Measurements from ENCODE around the gene MED13L. TPM values are rescaled to one million over a fixed set of nuclear protein-coding genes. Genes with fewer than 3 reads are reported as not detected.

Gene MED13L
- total RNA-seq, 2 donors from 2014 or later = 121 to 142 TPM

DNA sequence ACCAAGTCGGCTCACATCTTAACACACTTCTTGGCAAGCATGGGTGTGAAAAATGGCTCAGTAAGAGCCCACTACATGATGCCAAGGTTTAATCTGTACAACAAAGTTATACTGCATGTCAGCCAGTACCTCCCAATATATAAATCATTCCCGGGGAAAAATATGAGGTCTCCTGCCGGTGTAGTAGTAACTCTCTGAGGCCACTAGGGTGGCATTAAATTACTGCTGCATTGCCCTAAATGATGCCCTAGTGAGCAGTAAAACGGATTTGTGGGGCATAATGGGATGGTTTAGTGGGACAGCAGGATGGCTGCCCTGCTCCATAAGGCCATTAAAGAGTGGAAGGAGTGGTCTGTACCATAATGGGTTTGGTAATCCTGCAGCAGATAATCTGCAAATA lies 267.7 kb downstream of the MED13L start:
- Mint-ChIP-seq H3K4me1 (ENCODE audit: low read depth in 2 of 2) (peaks cover 7 to 12% of the 10 kb centered on the region in 2 donors), H3K27me3 (no peaks in the 10 kb centered on the region), H3K4me3 (no peak overlapping the region), H3K36me3 (peaks cover 26% of the 10 kb centered on the region), H3K9me3 (no peaks in the 10 kb centered on the region), H3K27ac (no peak overlapping the region)
- DNase-seq (ENCODE audit: low spot score) (no peak), ATAC-seq (no peak)

DNA sequence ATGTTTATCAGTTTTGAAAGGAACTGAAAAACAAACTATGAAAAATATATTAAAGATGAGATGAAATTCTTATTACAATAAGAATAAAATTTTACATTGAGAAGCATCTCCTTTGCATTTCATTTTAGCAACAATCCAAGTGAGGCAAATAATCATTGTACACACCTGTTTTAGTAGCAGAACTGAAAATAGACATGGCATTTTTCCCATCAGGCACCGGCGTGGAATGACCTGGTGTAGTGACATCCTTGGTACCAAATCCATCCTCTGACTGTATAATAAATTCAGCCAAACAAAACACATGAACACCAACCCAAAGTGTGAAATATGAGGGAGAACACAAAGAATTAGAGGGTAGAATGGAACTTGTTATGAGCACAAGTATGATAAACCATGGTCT lies 271.4 kb downstream of the MED13L start:
- ATAC-seq (no peak), DNase-seq (ENCODE audit: low spot score) (no peak)
- Mint-ChIP-seq H3K27ac (no peak overlapping the region), H3K27me3 (no peaks in the 10 kb centered on the region), H3K4me1 (ENCODE audit: low read depth in 2 of 2) (peaks cover 7 to 12% of the 10 kb centered on the region in 2 donors), H3K4me3 (no peak overlapping the region), H3K36me3 (peaks cover 10% of the 10 kb centered on the region), H3K9me3 (no peaks in the 10 kb centered on the region)

DNA sequence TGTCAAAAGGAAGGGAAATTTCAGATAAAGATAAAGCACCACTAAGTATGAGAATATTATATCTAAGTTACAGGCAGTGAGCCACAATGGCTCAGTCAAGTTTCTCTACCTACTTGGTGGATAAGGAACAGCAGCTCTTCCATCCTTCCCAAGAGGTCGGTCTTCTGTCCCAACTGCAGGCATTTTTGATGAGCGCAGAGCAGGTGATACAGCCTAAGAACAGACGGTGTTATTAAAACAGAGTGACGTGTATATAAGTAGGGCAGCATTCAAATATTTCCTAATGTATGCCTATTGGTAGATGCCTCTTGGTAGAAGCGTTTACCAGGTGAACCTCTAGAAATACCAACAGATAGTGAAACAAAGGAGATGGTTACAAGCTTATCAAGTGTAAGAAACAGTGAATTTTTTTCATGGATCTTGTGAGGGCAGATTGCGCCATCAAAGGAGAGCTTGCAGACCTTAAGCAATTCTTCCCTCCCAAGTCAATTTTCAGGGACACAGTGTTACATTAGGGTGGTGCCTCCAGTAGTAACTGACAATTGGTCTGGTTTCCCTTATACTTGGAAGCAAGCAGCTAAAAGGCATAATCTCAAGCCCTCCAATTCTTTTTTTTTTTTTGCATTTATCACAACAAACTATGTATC lies 274.5 kb downstream of the MED13L start:
- peaks cover 7 to 13% of the 10 kb centered on the region in 2 donors for H3K4me1 Mint-ChIP-seq (ENCODE audit: low read depth in 2 of 2)
- no peak overlapping the region for H3K4me3 Mint-ChIP-seq
- DNase-seq (ENCODE audit: low spot score) (no peak), ATAC-seq (no peak)
- peaks cover 4% of the 10 kb centered on the region for H3K36me3 Mint-ChIP-seq
- H3K27ac Mint-ChIP-seq = peak overlapping the region in 1 of 2 donors; percentile 28
- no peaks in the 10 kb centered on the region for H3K27me3 Mint-ChIP-seq
- H3K9me3 Mint-ChIP-seq = no peaks in the 10 kb centered on the region

DNA sequence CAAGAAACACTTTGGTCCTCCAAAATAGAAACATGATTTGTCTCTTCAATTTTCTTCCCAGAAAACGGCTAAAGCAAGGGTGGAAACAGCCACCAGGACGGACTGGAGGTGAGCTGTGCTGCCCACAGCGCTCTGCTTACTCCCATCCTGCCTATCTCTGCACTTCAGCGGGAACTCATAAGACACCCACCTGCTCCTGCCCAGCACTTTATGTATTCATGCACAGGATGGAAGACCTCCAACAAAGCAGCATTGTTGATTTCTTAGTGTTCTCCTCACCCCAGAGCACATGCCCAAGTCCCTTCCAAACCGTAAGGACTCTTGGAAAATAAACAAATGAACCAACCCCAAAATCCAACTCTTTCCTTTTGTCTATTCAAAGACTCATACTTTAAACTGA lies 277.2 kb downstream of the MED13L start:
- no peak overlapping the region for H3K4me3 Mint-ChIP-seq
- H3K9me3 Mint-ChIP-seq = no peaks in the 10 kb centered on the region
- H3K27me3 Mint-ChIP-seq = no peaks in the 10 kb centered on the region
- DNase-seq (ENCODE audit: low spot score) = no peak
- no peak for ATAC-seq
- no peak overlapping the region for H3K27ac Mint-ChIP-seq
- peaks cover 4% of the 10 kb centered on the region for H3K36me3 Mint-ChIP-seq
- H3K4me1 Mint-ChIP-seq (ENCODE audit: low read depth in 2 of 2) = peaks cover 7 to 13% of the 10 kb centered on the region in 2 donors

DNA sequence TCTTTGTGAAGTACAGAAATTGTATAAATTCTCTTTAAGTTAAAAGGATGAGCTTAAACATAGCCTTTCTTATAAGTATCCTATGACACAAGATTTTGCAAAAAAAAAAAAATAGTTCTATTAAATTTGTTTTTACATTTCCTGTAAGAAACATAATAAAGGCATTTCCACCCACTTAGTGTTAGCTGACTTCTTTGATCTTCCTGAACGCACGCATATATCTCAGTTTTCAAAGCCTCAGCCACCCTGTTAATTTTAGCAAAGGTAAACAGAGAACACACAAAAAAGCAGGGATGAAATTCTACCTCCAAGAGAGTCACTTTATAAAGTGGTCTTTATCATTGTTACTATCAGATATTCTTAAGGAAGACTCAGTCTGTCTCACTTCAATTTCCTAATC lies 277.9 kb downstream of the MED13L start:
- Mint-ChIP-seq H3K27me3 (no peaks in the 10 kb centered on the region), H3K4me3 (no peak overlapping the region), H3K36me3 (peaks cover 4% of the 10 kb centered on the region), H3K9me3 (no peaks in the 10 kb centered on the region), H3K27ac (no peak overlapping the region), H3K4me1 (ENCODE audit: low read depth in 2 of 2) (peaks cover 7 to 13% of the 10 kb centered on the region in 2 donors)
- no peak for DNase-seq (ENCODE audit: low spot score)
- no peak for ATAC-seq

DNA sequence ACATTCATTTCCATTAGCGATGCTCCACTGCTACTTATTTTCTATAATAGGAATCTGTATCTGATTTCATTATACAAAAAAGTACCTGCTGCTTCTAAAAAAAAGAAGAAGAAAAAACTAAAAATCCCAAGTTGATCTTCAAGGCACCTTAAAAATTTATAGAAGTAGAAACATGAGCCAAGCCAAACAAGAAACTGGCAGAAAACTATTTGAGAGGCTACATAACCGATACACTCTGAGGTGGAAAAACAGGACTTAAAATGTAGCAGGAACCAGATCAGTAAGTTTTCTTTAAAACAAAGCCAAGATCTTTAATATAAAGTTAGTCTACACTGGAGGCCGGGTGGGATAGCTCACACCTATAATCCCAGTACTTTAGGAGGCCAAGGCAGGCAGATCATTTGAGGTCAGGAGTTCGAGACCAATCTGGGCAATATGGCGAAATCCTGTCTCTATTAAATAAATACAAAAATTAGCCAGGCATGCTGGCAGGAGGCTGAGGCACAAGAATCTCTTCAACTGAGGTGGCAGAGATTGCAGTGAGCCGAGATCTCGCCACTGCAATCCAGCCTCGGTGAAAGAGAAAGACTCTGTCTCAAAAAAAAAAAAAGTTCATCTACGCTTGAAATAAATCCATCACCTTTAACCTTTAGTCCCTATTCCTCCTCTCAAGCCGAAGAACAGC lies 278.6 kb downstream of the MED13L start:
- no peaks in the 10 kb centered on the region for H3K9me3 Mint-ChIP-seq
- DNase-seq (ENCODE audit: low spot score) (no peak), ATAC-seq (no peak)
- H3K27ac Mint-ChIP-seq = peak overlapping the region in 1 of 2 donors; percentile 66
- H3K4me1 Mint-ChIP-seq (ENCODE audit: low read depth in 2 of 2) = peaks cover under 1 to 8% of the 10 kb centered on the region in 2 donors
- peaks cover 4% of the 10 kb centered on the region for H3K36me3 Mint-ChIP-seq
- no peak overlapping the region for H3K4me3 Mint-ChIP-seq
- no peaks in the 10 kb centered on the region for H3K27me3 Mint-ChIP-seq

DNA sequence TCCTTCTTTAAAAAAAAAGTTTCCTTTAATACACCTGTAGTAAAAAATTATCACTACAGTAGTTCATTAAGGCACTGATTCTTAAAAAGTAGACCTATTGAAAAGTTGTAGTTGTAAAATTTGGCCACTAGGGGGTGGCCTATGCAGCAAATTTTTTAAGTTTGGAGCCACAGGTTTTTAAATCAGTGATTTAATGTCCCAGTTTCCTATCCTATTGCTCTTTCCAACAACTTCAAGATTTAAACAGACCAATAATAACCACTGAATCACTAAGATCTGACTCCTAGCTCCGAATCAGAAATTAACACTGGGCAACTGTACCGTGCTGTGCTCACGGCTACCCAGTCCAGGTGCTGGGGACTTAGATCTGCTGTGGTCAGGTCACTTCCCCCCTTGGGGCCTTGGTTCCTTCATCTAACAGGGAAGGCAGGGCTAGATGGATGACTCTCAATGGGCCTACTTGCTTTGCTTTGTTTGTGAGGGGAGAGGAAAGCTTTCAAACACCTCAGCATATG lies 279.3 kb downstream of the MED13L start:
- Mint-ChIP-seq H3K27ac (peak overlapping the region in 1 of 2 donors; percentile 66), H3K36me3 (peaks cover 9% of the 10 kb centered on the region), H3K4me3 (no peak overlapping the region), H3K27me3 (no peaks in the 10 kb centered on the region), H3K9me3 (no peaks in the 10 kb centered on the region), H3K4me1 (ENCODE audit: low read depth in 2 of 2) (peaks cover 0 to 8% of the 10 kb centered on the region in 2 donors)
- DNase-seq (ENCODE audit: low spot score) = no peak
- no peak for ATAC-seq

DNA sequence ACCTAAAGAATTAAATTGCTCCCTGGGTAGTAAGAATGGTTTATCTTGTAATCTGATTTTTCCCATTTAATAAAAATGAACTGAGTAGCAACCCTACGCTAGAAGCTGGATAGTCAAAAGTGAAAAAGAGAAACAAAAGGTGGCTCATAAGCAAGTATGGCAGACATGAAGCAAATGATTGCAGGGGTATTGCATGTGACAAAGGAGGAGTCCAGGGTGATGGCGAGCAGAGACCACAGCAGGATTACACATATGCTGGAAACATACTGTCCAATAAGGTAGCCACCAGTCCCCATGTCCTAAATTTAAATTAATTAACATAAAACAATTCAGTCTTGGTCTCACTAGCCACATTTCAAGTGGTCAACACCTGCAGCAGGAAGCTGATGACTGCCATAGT lies 283.8 kb downstream of the MED13L start:
- Mint-ChIP-seq H3K4me1 (ENCODE audit: low read depth in 2 of 2) (peaks cover 16 to 26% of the 10 kb centered on the region in 2 donors), H3K27me3 (no peaks in the 10 kb centered on the region), H3K36me3 (peaks cover 13% of the 10 kb centered on the region), H3K27ac (no peak overlapping the region), H3K4me3 (no peak overlapping the region), H3K9me3 (no peaks in the 10 kb centered on the region)
- DNase-seq (ENCODE audit: low spot score) = no peak
- ATAC-seq = no peak

DNA sequence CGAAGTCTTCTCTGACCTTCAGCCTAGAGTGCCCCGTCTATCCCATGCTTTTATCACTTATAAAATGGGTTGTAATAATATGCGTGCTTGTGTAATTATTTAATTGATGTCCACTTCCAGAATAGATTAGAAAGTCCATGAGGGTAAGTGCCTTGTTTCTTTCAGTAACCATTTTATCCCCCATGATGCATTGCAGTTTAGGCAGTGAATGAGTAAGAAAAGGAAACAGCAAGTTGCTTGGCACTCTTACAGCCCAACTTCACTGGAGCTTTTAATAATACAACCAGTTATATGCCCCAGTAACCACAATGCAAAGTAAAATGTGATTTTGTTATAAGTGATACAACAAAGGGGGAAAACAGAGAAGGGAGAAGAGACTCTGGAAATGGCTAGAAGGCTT lies 287.3 kb downstream of the MED13L start:
- Mint-ChIP-seq H3K36me3 (peaks cover 13% of the 10 kb centered on the region), H3K27me3 (no peaks in the 10 kb centered on the region), H3K4me3 (no peak overlapping the region), H3K4me1 (ENCODE audit: low read depth in 2 of 2) (peaks cover 19 to 29% of the 10 kb centered on the region in 2 donors), H3K27ac (peak overlapping the region in 1 of 2 donors; percentile 0), H3K9me3 (no peaks in the 10 kb centered on the region)
- no peak for DNase-seq (ENCODE audit: low spot score)
- no peak for ATAC-seq

DNA sequence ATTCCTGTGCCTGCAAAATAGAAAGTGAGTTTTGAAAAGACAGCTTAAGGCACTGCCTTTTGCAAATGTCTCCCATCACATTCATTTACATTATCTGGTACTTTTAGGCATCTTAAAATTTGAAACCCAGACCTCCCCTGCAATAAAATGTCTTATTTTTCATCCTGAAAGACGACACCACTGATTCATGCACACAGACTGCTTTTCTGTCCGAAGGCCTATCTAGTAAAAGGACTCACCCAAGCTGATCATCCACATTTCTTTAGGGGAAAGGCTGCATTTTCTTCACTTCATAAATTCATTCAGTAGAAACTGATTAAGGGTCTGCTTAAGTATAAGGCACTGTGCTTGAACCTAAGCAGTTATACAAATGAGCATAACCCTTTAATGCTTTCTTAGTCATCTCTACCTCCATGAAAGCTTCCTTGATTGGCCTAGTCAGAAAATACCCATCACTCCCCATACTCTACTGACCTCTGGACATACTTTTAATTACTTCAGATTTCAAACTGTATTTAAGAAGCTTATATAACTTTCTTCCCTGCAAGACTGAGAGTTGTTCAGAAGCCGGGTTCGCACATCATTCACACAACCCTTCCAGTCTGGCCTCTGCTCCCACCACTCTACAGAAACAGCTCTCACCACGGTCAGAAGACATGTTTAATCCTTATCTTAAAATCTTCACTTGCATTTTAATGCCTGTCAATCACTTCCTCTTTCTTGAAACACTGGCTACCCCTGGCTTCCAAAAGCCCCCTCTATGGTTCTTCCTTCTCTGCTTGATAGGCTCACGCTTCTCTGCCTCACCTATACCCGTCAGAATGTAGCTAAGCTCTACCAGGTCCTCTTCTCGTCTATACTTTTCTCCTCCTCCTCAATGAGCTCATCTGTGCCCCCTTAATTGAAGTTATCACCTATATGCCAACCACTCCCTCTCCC lies 288.6 kb downstream of the MED13L start:
- no peaks in the 10 kb centered on the region for H3K9me3 Mint-ChIP-seq
- ATAC-seq (no peak), DNase-seq (ENCODE audit: low spot score) (no peak)
- no peaks in the 10 kb centered on the region for H3K27me3 Mint-ChIP-seq
- H3K4me3 Mint-ChIP-seq = no peak overlapping the region
- H3K36me3 Mint-ChIP-seq = peaks cover 13% of the 10 kb centered on the region
- peak overlapping the region; percentile 0 to 18 for H3K27ac Mint-ChIP-seq
- H3K4me1 Mint-ChIP-seq (ENCODE audit: low read depth in 2 of 2) = peaks cover 19 to 33% of the 10 kb centered on the region in 2 donors

DNA sequence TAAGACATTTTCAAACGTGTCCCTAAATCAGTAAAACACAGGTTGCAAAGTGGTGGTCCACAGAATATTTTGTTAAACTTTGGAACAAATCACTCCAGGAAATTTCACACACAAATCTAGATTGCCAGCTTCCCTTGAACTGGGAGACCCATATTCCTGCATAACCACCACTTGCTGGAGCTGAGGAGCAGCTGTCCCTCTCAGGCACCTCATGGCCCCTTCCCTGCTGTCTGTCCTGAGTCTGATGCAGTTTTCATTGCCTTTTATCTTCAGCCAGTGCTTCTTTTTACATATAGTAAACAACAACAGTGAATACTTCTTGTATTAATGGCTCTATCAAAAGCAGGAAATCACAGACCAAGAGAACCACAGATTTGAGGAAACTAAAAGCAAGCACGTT lies 289.3 kb downstream of the MED13L start:
- Mint-ChIP-seq H3K4me1 (ENCODE audit: low read depth in 2 of 2) (peaks cover 19 to 33% of the 10 kb centered on the region in 2 donors), H3K27ac (no peak overlapping the region), H3K27me3 (no peaks in the 10 kb centered on the region), H3K9me3 (no peaks in the 10 kb centered on the region), H3K4me3 (no peak overlapping the region), H3K36me3 (peaks cover 9% of the 10 kb centered on the region)
- DNase-seq (ENCODE audit: low spot score) = no peak
- no peak for ATAC-seq

DNA sequence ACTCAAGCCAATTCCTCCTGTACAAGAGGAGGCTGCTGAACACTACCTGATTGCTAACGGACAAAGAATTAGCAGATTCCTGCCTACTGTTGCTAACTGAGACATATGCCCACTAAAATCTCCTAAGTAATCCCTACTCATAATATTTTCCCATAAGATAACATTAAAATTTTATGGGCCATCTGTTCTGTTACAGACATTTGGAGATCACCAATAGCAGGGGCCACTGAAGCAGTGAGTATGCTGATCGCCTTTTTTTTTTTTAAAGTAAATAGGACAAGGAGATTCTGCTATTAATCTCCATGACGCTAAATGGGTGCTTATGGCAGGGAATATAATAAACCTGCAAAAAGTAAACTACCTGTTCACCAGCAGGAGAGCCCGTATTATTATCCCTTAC lies 292.9 kb downstream of the MED13L start:
- Mint-ChIP-seq H3K27ac (no peak overlapping the region), H3K36me3 (peaks cover 4% of the 10 kb centered on the region), H3K9me3 (no peaks in the 10 kb centered on the region), H3K4me3 (no peak overlapping the region), H3K4me1 (ENCODE audit: low read depth in 2 of 2) (peaks cover 12 to 20% of the 10 kb centered on the region in 2 donors), H3K27me3 (no peaks in the 10 kb centered on the region)
- no peak for DNase-seq (ENCODE audit: low spot score)
- ATAC-seq = no peak

DNA sequence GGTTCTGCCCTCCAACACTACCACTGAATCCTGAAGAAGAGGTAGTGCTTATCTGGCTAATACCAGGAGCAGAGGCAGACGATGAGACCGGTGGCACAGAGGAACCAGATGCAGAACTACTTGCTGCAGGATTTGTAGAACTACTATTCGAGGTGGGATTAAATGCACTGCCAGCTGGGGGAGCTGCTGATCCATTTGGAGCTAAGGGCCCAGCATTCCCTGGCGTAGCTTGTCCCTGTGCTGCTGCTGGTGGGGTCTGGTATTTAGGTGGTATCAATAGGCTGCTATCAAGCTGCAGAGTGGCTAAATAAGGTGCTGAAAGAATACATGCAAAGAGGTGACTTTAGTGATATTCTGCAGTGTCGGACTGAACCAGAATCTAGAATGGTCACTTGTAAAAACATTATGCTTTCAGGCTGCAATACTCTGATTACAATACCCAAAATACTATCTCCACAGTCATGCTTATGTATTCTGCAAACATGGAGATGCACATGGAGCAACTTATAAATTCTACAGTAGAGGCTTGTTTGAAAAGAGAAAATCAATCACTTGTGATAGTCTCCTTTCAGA lies 294.2 kb downstream of the MED13L start:
- no peaks in the 10 kb centered on the region for H3K27me3 Mint-ChIP-seq
- peaks cover 4% of the 10 kb centered on the region for H3K36me3 Mint-ChIP-seq
- no peak for DNase-seq (ENCODE audit: low spot score)
- H3K4me3 Mint-ChIP-seq = no peak overlapping the region
- no peak overlapping the region for H3K27ac Mint-ChIP-seq
- peaks cover 0 to 8% of the 10 kb centered on the region in 2 donors for H3K4me1 Mint-ChIP-seq (ENCODE audit: low read depth in 2 of 2)
- H3K9me3 Mint-ChIP-seq = no peaks in the 10 kb centered on the region
- no peak for ATAC-seq

All from natural killer cell treated with Interleukin-12 subunit alpha and Interleukin-12 subunit beta and Interleukin-15 and Interleukin-18, amount 100 ng/mL, for 72 hours (primary cell).